A549 (cell line): ENCODE data around the gene IRX6. TPM values are rescaled to one million over a fixed set of nuclear protein-coding genes. Genes with fewer than 3 reads are reported as not detected.
A peak's percentile ranks its signal among the peaks of the same experiment; 100 is the strongest.

ENCODE experiments used
- ATAC-seq, 2 experiments: fragments of 200-7000 bp in 1 of 2; fragments of >200 bp in 1 of 2; cut with Nextera tagmentation in 1 of 2; cut with Tn5 transposase in 1 of 2; 3 replicates each; pipeline versions ENCODE4 v1.8.0 to v1.9.1; 2018 to 2020; ENCODE audit warnings: mild to moderate bottlenecking in 1 of 2, moderate library complexity in 1 of 2
- CTCF ChIA-PET: fragments of 300-600 bp; sonication (Branson Sonifier 250); formaldehyde crosslinking; extraction: SDS; loops from one replicate; lab custom pipeline; 2021; ENCODE audit warnings: antibody characterized with exemption, inconsistent platforms; lab: Yijun Ruan, JAX
- POLR2A ChIA-PET: fragments of 350-600 bp; formaldehyde crosslinking; extraction: SDS; loops from one replicate; lab custom pipeline; 2021; ENCODE audit warnings: antibody characterized with exemption, inconsistent platforms; lab: Yijun Ruan, JAX
- DNase-seq, 2 experiments: peaks; one replicate each; pipeline versions ENCODE4 v3.0.0 to v3.0.0-alpha.2; 2011 to 2016; ENCODE audit warnings: low read depth in 1 of 2, low spot score in 1 of 2
- FAIRE-seq: peaks from 2 replicates; lab custom pipeline; 2011; peaks lifted over from hg19 to GRCh38; lab: Jason Lieb, UNC
- H3K27ac ChIP-seq, 2 experiments: fragments of >200 bp; sonication (Bioruptor Twin); formaldehyde crosslinking; 3 replicates each; pipeline ENCODE4 v1.5.1; 2016 to 2017
- H3K4me1 ChIP-seq: fragments of >200 bp; sonication (Bioruptor Twin); formaldehyde crosslinking; 3 replicates; pipeline ENCODE4 v1.6.1; 2016
- H3K4me2 ChIP-seq: fragments of >200 bp; sonication (Bioruptor Twin); formaldehyde crosslinking; 3 replicates; pipeline ENCODE4 v1.6.1; 2016
- H3K4me3 ChIP-seq: fragments of >200 bp; sonication (Bioruptor Twin); formaldehyde crosslinking; 3 replicates; pipeline ENCODE4 v1.5.1; 2016
- H3K9me3 ChIP-seq: fragments of >200 bp; sonication (Bioruptor Twin); formaldehyde crosslinking; 3 replicates; pipeline ENCODE4 v1.6.1; 2016
- CEBPB ChIP-seq, 2 experiments: fragments of >200 bp in 1 of 2; sonication (Bioruptor Twin) in 1 of 2; formaldehyde crosslinking in 1 of 2; IDR thresholded peaks; 2 replicates each; pipeline ENCODE4 v1.6.1; 2012 to 2016
- FOSB ChIP-seq: fragments of 250-450 bp; sonication (Bioruptor Pico); IDR thresholded peaks from 2 replicates; pipeline ENCODE4 v1.5.0; 2020; ENCODE audit warnings: mild to moderate bottlenecking, moderate library complexity
- FOXS1 ChIP-seq: fragments of 250-450 bp; sonication (Bioruptor Pico); IDR thresholded peaks from 2 replicates; pipeline ENCODE4 v1.5.0; 2020; ENCODE audit warnings: mild to moderate bottlenecking, moderate library complexity
- GATA3 ChIP-seq: IDR thresholded peaks from 2 replicates; pipeline ENCODE4 v1.6.1; 2012; ENCODE audit warnings: borderline replicate concordance
- JUNB ChIP-seq: fragments of >200 bp; sonication (Bioruptor Twin); formaldehyde crosslinking; IDR thresholded peaks from 2 replicates; pipeline ENCODE4 v1.6.1; 2016
- MYC ChIP-seq: IDR thresholded peaks from 2 replicates; pipeline ENCODE4 v1.6.1; 2012; ENCODE audit warnings: mild to moderate bottlenecking, inconsistent platforms, low read length, improper control_type of control experiment, borderline replicate concordance
- NPAS2 ChIP-seq: fragments of 250-450 bp; sonication (Bioruptor Pico); IDR thresholded peaks from 2 replicates; pipeline ENCODE4 v1.8.0; 2022; ENCODE audit warnings: mild to moderate bottlenecking, moderate library complexity, borderline replicate concordance
- NR3C1 ChIP-seq: fragments of >200 bp; sonication (Bioruptor Twin); formaldehyde crosslinking; IDR thresholded peaks from 3 replicates; pipeline ENCODE4 v1.6.1; 2017
- RAD21 ChIP-seq, 2 experiments: fragments of >200 bp in 1 of 2; sonication (Bioruptor Twin) in 1 of 2; formaldehyde crosslinking in 1 of 2; IDR thresholded peaks in 1 of 2; conservative IDR thresholded peaks in 1 of 2; 2 replicates in 1 of 2; 3 replicates in 1 of 2; pipeline ENCODE4 v1.6.1; 2012 to 2018; ENCODE audit warnings: inconsistent platforms in 1 of 2
- RARB ChIP-seq: fragments of 250-450 bp; sonication (Bioruptor Pico); IDR thresholded peaks from 2 replicates; pipeline ENCODE4 v1.8.0; 2021; ENCODE audit warnings: mild to moderate bottlenecking, moderate library complexity
- RFX5 ChIP-seq: fragments of 450-650 bp; IDR thresholded peaks from 2 replicates; pipeline ENCODE4 v1.7.1; 2014; ENCODE audit warnings: antibody characterized with exemption, mild to moderate bottlenecking, moderate library complexity
- ZFP36 ChIP-seq: fragments of 450-650 bp; IDR thresholded peaks from 2 replicates; pipeline ENCODE4 v1.6.1; 2014; ENCODE audit warnings: borderline replicate concordance; ENCODE audit not compliant: partially characterized antibody
- WGBS: methylation state at CpG from one replicate; pipeline ENCODE4 v1.1.6; 2017; ENCODE audit errors: missing lambda C conversion rate; 5-methylcytosine and 5-hydroxymethylcytosine counted together
- polyA plus RNA-seq, 4 experiments: library from polyadenylated mRNA; depleted of rRNA in 3 of 4; stranded (reverse); fragments of >200 nt; fragmentation: RNase III in 1 of 4; extraction: RNeasy Plus Mini Kit Qiagen cat#74134 plus additional on column Dnase treatment in 1 of 4; gene quantifications; 2 replicates in 3 of 4; 3 replicates in 1 of 4; pipeline ENCODE4 v1.2.3, GENCODE V29; 2011 to 2017
- TF ChIP-seq, protein P1 (sequence below): fragments of >200 bp; sonication (Bioruptor Twin); formaldehyde crosslinking; IDR thresholded peaks from 3 replicates; pipeline ENCODE4 v1.5.1; 2016
- TF ChIP-seq, protein P2 (sequence below): IDR thresholded peaks from 2 replicates; pipeline ENCODE4 v1.6.1; 2012
- TF ChIP-seq, protein P3 (sequence below): fragments of 250-450 bp; sonication (Bioruptor Pico); IDR thresholded peaks from 2 replicates; pipeline ENCODE4 v1.5.0; 2021; ENCODE audit warnings: mild to moderate bottlenecking, moderate library complexity, borderline replicate concordance
- TF ChIP-seq, protein P4 (sequence below): fragments of 450-650 bp; IDR thresholded peaks from 2 replicates; pipeline ENCODE4 v1.6.1; 2014; ENCODE audit warnings: antibody characterized with exemption
- TF ChIP-seq, protein P5 (sequence below): fragments of 200-600 bp; sonication (generic); IDR thresholded peaks from 2 replicates; pipeline ENCODE4 v1.6.1; 2016; ENCODE audit warnings: antibody characterized with exemption, mild to moderate bottlenecking, moderate library complexity
- TF ChIP-seq, protein P6 (sequence below): fragments of 250-450 bp; sonication (Bioruptor Pico); IDR thresholded peaks from 2 replicates; pipeline ENCODE4 v1.5.0; 2020; ENCODE audit warnings: low read depth, mild to moderate bottlenecking, moderate library complexity

IRX6 gene
- polyA plus RNA-seq, 2 of the 4 experiments (the other 2 are of a cell fraction) = not detected

DNA sequence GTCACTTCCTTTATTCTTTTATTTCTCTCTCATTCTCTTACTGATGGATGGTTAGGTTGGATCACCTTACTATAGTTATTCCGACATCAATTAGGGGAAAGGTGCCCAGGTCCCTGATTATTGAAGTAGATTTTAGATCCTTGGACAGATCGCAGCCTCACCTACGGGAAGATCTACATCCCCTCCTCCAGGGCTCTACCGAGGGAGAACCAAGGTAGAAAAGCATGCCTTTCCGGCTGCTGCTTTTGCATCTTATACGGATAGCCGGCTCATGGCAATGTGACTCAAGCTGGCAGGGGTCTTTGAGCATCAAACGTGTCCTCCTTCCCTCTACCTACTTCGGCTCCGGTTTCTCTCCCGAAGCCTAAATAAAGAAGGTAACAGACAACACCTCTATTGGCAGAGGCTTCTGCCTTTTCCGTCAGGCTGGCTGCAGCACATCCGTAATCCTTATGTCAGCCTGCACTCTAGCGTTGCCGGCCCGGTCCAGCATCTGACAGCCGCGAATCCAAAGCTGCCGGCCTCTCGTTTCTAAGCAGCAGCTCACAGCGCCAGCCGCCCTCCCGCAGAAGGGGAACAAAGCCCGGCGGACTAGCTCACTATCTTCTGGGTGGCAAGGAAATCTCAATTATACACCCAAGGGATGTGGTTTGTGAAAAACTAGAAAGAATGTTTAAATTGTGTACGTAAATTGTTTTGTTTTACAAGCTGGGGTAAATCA, 46.9 kb downstream of the IRX6 start:
- ChIA-PET POLR2A (interaction anchor here (0.6 kb wide), 1 partner anchor 929 kb away, joined by 7 read pairs; no protein-coding TSS in a partner anchor), CTCF (interaction anchor here (0.6 to 2.4 kb wide), 12 partner anchors 8 to 1793 kb away, joined by 3 to 7 read pairs (median 3); no protein-coding TSS in a partner anchor)
- DNase-seq (peak; percentile 9 to 32), FAIRE-seq (no peak), ATAC-seq (peak; percentile 87 to 88)
- Histone ChIP-seq H3K4me2 (no peak overlapping the region), H3K9me3 (no peaks in the 10 kb centered on the region), H3K4me3 (no peak overlapping the region), H3K4me1 (no peaks in the 10 kb centered on the region), H3K27ac (no peak overlapping the region)
- WGBS = 45% methylated on average over 24 of the region's 26 CpGs
- no peak for TF ChIP-seq FOXS1 (CRISPR knock-in tag)
- TF ChIP-seq RAD21 (conservative IDR thresholded peaks at IDR 0.05 in 1 of 2, IDR thresholded peaks at IDR 0.05 in 1 of 2) = peak; percentile 53 to 55; a peak in 4 of 5 replicates
- TF ChIP-seq, protein P1, sequence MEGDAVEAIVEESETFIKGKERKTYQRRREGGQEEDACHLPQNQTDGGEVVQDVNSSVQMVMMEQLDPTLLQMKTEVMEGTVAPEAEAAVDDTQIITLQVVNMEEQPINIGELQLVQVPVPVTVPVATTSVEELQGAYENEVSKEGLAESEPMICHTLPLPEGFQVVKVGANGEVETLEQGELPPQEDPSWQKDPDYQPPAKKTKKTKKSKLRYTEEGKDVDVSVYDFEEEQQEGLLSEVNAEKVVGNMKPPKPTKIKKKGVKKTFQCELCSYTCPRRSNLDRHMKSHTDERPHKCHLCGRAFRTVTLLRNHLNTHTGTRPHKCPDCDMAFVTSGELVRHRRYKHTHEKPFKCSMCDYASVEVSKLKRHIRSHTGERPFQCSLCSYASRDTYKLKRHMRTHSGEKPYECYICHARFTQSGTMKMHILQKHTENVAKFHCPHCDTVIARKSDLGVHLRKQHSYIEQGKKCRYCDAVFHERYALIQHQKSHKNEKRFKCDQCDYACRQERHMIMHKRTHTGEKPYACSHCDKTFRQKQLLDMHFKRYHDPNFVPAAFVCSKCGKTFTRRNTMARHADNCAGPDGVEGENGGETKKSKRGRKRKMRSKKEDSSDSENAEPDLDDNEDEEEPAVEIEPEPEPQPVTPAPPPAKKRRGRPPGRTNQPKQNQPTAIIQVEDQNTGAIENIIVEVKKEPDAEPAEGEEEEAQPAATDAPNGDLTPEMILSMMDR = peak; percentile 23; the same call in 1 of the 3 replicates

DNA sequence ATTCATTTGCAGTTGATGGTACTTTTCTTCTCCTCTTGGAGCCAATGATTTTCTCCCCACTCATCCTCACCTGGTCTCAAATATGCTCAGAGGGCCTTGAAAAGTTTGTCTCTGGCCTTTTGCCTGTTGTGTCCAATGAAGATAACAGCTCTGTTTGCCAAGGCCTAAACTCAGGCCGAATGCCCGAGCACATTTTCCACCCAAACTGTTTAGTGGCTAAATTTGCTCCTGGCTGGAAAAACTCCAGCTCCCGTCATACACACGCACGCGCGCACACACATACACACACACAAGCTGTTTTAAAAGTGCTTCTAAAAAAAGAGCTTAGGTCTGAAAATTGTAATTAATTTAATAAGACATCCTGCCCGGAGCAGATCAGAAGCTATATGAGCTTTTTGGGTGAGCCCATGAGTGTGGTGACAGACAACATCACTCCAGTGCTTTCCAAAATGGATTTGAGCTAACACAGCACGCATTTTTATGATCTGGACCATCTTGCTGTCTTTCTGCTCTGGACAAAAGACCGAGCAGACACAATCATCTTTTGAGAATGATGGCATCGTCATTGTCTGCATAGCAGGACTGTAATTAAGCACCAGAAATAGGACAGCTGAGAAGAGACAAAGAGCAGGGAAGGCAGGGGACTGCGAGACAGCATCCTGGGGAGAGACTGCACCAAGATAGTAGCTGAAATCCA, 48.9 kb downstream of the IRX6 start:
- no peak for FAIRE-seq
- Histone ChIP-seq H3K9me3 (no peaks in the 10 kb centered on the region), H3K4me2 (no peak overlapping the region), H3K4me1 (no peaks in the 10 kb centered on the region), H3K27ac (no peak overlapping the region), H3K4me3 (no peak overlapping the region)
- TF ChIP-seq MYC (no peak), JUNB (no peak), GATA3 (no peak), RFX5 (no peak), FOSB (CRISPR knock-in tag) (no peak)
- TF ChIP-seq, protein P2, sequence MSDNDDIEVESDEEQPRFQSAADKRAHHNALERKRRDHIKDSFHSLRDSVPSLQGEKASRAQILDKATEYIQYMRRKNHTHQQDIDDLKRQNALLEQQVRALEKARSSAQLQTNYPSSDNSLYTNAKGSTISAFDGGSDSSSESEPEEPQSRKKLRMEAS = no peak
- TF ChIP-seq, protein P3, sequence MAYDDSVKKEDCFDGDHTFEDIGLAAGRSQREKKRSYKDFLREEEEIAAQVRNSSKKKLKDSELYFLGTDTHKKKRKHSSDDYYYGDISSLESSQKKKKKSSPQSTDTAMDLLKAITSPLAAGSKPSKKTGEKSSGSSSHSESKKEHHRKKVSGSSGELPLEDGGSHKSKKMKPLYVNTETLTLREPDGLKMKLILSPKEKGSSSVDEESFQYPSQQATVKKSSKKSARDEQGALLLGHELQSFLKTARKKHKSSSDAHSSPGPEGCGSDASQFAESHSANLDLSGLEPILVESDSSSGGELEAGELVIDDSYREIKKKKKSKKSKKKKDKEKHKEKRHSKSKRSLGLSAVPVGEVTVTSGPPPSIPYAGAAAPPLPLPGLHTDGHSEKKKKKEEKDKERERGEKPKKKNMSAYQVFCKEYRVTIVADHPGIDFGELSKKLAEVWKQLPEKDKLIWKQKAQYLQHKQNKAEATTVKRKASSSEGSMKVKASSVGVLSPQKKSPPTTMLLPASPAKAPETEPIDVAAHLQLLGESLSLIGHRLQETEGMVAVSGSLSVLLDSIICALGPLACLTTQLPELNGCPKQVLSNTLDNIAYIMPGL = no peak
- POLR2A ChIA-PET = no interaction called here
- no peak for ATAC-seq
- CTCF ChIA-PET = interaction anchor here (1.1 to 2.4 kb wide), 4 partner anchors 12 to 92 kb away, joined by 3 to 8 read pairs (median 4); no protein-coding TSS in a partner anchor
- WGBS = 63% methylated on average over 12 of the region's 12 CpGs
- DNase-seq = no peak

DNA sequence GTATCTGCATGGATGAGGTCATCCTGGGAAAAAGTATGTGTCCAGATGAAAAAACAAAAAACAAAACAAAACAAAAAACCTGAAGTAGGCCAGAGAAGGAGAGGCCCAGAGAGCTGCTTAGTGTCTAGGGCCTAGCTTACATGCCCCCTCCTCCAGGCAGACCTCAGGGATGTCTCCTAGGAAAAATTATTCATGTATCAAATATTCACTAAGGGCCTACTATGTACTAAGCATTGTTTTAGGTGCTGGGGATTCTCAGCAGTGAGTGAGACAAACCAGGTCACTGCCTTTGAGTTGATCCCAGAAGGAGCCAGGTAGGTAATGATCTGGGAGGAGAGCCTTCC, 49.5 kb downstream of the IRX6 start:
- CTCF ChIA-PET = interaction anchor here (2.3 kb wide), 1 partner anchor 92 kb away, joined by 8 read pairs; no protein-coding TSS in a partner anchor
- FAIRE-seq (no peak), ATAC-seq (no peak), DNase-seq (no peak)
- no peaks in the 10 kb centered on the region for H3K4me1 ChIP-seq
- no peak overlapping the region for H3K4me3 ChIP-seq
- H3K9me3 ChIP-seq = no peaks in the 10 kb centered on the region
- no peak overlapping the region for H3K27ac ChIP-seq
- TF ChIP-seq, protein P4, sequence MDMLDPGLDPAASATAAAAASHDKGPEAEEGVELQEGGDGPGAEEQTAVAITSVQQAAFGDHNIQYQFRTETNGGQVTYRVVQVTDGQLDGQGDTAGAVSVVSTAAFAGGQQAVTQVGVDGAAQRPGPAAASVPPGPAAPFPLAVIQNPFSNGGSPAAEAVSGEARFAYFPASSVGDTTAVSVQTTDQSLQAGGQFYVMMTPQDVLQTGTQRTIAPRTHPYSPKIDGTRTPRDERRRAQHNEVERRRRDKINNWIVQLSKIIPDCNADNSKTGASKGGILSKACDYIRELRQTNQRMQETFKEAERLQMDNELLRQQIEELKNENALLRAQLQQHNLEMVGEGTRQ = no peak
- TF ChIP-seq, protein P5, sequence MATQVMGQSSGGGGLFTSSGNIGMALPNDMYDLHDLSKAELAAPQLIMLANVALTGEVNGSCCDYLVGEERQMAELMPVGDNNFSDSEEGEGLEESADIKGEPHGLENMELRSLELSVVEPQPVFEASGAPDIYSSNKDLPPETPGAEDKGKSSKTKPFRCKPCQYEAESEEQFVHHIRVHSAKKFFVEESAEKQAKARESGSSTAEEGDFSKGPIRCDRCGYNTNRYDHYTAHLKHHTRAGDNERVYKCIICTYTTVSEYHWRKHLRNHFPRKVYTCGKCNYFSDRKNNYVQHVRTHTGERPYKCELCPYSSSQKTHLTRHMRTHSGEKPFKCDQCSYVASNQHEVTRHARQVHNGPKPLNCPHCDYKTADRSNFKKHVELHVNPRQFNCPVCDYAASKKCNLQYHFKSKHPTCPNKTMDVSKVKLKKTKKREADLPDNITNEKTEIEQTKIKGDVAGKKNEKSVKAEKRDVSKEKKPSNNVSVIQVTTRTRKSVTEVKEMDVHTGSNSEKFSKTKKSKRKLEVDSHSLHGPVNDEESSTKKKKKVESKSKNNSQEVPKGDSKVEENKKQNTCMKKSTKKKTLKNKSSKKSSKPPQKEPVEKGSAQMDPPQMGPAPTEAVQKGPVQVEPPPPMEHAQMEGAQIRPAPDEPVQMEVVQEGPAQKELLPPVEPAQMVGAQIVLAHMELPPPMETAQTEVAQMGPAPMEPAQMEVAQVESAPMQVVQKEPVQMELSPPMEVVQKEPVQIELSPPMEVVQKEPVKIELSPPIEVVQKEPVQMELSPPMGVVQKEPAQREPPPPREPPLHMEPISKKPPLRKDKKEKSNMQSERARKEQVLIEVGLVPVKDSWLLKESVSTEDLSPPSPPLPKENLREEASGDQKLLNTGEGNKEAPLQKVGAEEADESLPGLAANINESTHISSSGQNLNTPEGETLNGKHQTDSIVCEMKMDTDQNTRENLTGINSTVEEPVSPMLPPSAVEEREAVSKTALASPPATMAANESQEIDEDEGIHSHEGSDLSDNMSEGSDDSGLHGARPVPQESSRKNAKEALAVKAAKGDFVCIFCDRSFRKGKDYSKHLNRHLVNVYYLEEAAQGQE = no peak
- no peak for TF ChIP-seq CEBPB (IDR thresholded peaks at IDR 0.05)
- TF ChIP-seq NR3C1 = no peak
- TF ChIP-seq, protein P6, sequence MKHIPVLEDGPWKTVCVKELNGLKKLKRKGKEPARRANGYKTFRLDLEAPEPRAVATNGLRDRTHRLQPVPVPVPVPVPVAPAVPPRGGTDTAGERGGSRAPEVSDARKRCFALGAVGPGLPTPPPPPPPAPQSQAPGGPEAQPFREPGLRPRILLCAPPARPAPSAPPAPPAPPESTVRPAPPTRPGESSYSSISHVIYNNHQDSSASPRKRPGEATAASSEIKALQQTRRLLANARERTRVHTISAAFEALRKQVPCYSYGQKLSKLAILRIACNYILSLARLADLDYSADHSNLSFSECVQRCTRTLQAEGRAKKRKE (CRISPR knock-in tag) = no peak
- no peak for TF ChIP-seq RARB (CRISPR knock-in tag)
- TF ChIP-seq NPAS2 (CRISPR knock-in tag) = no peak
- TF ChIP-seq ZFP36 = peak; percentile 14
- no peak overlapping the region for H3K4me2 ChIP-seq
- POLR2A ChIA-PET = no interaction called here
